Measurements from ENCODE around the gene RGPD3. TPM values are rescaled to one million over a fixed set of nuclear protein-coding genes. Genes with fewer than 3 reads are reported as not detected.

The RGPD3 gene
- total RNA-seq, 6 donors from 2014 or later: 0.13 to 2.1 (median 0.73) TPM

- no peaks in the 10 kb centered on the region for H3K27me3 ChIP-seq
- H3K27ac ChIP-seq: no peak overlapping the region
- H3K4me1 ChIP-seq: peaks cover 3 to 9% (median 8%) of the 10 kb centered on the region in 4 donors
- DNase-seq (no peak), ATAC-seq (ENCODE audit: low FRiP score in 2 of 2) (no peak)
- H3K36me3 ChIP-seq: no peaks in the 10 kb centered on the region
- H3K9me3 ChIP-seq: no peaks in the 10 kb centered on the region
- H3K4me3 ChIP-seq: no peak overlapping the region
- 54 to 69% methylated on average over 6 of the region's 6 CpGs for WGBS, 2 donors
- TF ChIP-seq CTCF (IDR thresholded peaks at IDR 0.05) (no peak), POLR2AphosphoS5 (IDR thresholded peaks at IDR 0.05) (no peak), EP300 (IDR thresholded peaks at IDR 0.05) (no peak), POLR2A (IDR thresholded peaks at IDR 0.05) (no peak)
These were observed 109.7 kb downstream of the RGPD3 start for GRCh38 chr2:106358521-106358920.

GRCh38 chr2:106358081-106358480 lies 110.1 kb downstream of the RGPD3 start:
- DNase-seq (no peak), ATAC-seq (ENCODE audit: low FRiP score in 2 of 2) (no peak)
- no peaks in the 10 kb centered on the region for H3K36me3 ChIP-seq
- peaks cover 3 to 9% (median 8%) of the 10 kb centered on the region in 4 donors for H3K4me1 ChIP-seq
- no peaks in the 10 kb centered on the region for H3K9me3 ChIP-seq
- H3K27ac ChIP-seq: no peak overlapping the region
- WGBS, 2 donors: 76 to 81% methylated on average over 5 of the region's 5 CpGs
- TF ChIP-seq POLR2AphosphoS5 (IDR thresholded peaks at IDR 0.05) (no peak), CTCF (IDR thresholded peaks at IDR 0.05) (no peak)
- no peaks in the 10 kb centered on the region for H3K27me3 ChIP-seq
- no peak overlapping the region for H3K4me3 ChIP-seq

- Histone ChIP-seq H3K36me3 (no peaks in the 10 kb centered on the region), H3K27ac (no peak overlapping the region), H3K4me3 (no peak overlapping the region), H3K4me1 (peaks cover 3 to 9% (median 8%) of the 10 kb centered on the region in 4 donors), H3K9me3 (no peaks in the 10 kb centered on the region), H3K27me3 (no peaks in the 10 kb centered on the region)
- no peak for ATAC-seq (ENCODE audit: low FRiP score in 2 of 2)
- no peak for TF ChIP-seq POLR2A (IDR thresholded peaks at IDR 0.05)
- no peak for TF ChIP-seq CTCF (IDR thresholded peaks at IDR 0.05)
- no peak for TF ChIP-seq POLR2AphosphoS5 (IDR thresholded peaks at IDR 0.05)
- TF ChIP-seq EP300 (IDR thresholded peaks at IDR 0.05): no peak
- no peak for DNase-seq
- WGBS, 2 donors: 16 to 24% methylated on average over 2 of the region's 2 CpGs
These were observed 111.9 kb downstream of the RGPD3 start for GRCh38 chr2:106356291-106356690.

- H3K4me3 ChIP-seq: no peak overlapping the region
- 68 to 79% methylated on average over 5 of the region's 5 CpGs for WGBS, 2 donors
- DNase-seq (no peak), ATAC-seq (ENCODE audit: low FRiP score in 2 of 2) (no peak)
- H3K27ac ChIP-seq: no peak overlapping the region
- no peak for TF ChIP-seq POLR2AphosphoS5 (IDR thresholded peaks at IDR 0.05)
- TF ChIP-seq CTCF (IDR thresholded peaks at IDR 0.05): no peak
- no peak for TF ChIP-seq EP300 (IDR thresholded peaks at IDR 0.05)
- no peak for TF ChIP-seq POLR2A (IDR thresholded peaks at IDR 0.05)
- peaks cover 3 to 9% (median 8%) of the 10 kb centered on the region in 4 donors for H3K4me1 ChIP-seq
- H3K9me3 ChIP-seq: no peaks in the 10 kb centered on the region
- no peaks in the 10 kb centered on the region for H3K27me3 ChIP-seq
- H3K36me3 ChIP-seq: no peaks in the 10 kb centered on the region
These were observed 114.5 kb downstream of the RGPD3 start for GRCh38 chr2:106353676-106354075.

GRCh38 chr2:106350980-106351379 lies 117.2 kb downstream of the RGPD3 start:
- no peak overlapping the region for H3K27ac ChIP-seq
- no peak for TF ChIP-seq CTCF (IDR thresholded peaks at IDR 0.05)
- TF ChIP-seq EP300 (IDR thresholded peaks at IDR 0.05): no peak
- TF ChIP-seq POLR2A (IDR thresholded peaks at IDR 0.05): no peak
- TF ChIP-seq POLR2AphosphoS5 (IDR thresholded peaks at IDR 0.05): no peak
- WGBS, 2 donors: 55 to 56% methylated on average over 2 of the region's 2 CpGs
- no peak for DNase-seq
- ATAC-seq (ENCODE audit: low FRiP score in 2 of 2): no peak
- H3K4me1 ChIP-seq: no peaks in the 10 kb centered on the region
- no peaks in the 10 kb centered on the region for H3K9me3 ChIP-seq
- no peaks in the 10 kb centered on the region for H3K27me3 ChIP-seq
- H3K36me3 ChIP-seq: no peaks in the 10 kb centered on the region
- H3K4me3 ChIP-seq: no peak overlapping the region
